Right lobe of liver (tissue), 4 donors: ENCODE data around the gene PTPRD.

Source experiments
- POLR2A ChIP-seq: fragments of 450-650 bp; IDR thresholded peaks from one replicate; pipeline ENCODE4 v1.6.1; 2017; ENCODE audit warnings: antibody characterized with exemption, mild to moderate bottlenecking
- TF ChIP-seq, protein P1 (sequence below), 4 donors: fragments of 200-600 bp in 3 of 4; fragments of 450-650 bp in 1 of 4; IDR thresholded peaks; one replicate each; pipeline versions ENCODE4 v1.5.1 to v1.8.0; 2016 to 2022; ENCODE audit warnings: antibody characterized with exemption in 4 of 4, mild to moderate bottlenecking in 2 of 4
- donor health status: DM: no; HTN: no; CAD: no.
- donor health status: DM: no; HTN: no; CAD: no.
- donor health status: DM: no; HTN: yes; CAD: no.

DNA sequence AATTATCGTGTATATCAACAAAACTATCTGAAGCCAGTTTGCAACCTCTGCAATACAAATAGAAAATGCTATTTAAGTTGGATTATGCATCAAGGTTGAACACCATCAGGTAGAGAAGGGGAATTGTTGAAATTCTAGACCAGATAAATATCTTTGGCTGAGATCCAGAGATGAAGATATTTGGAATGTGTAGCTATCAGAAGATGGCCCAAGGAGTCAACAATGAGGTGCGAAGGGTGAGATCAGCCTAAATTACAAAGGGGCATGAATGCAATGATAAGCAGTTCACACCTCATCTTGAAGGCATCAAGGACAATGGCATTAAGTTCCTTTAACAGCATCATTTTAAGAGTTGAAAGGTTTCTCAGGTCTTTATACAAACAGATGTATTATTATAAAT is 2241.1 kb downstream of the PTPRD start:
- TF ChIP-seq, protein P1, sequence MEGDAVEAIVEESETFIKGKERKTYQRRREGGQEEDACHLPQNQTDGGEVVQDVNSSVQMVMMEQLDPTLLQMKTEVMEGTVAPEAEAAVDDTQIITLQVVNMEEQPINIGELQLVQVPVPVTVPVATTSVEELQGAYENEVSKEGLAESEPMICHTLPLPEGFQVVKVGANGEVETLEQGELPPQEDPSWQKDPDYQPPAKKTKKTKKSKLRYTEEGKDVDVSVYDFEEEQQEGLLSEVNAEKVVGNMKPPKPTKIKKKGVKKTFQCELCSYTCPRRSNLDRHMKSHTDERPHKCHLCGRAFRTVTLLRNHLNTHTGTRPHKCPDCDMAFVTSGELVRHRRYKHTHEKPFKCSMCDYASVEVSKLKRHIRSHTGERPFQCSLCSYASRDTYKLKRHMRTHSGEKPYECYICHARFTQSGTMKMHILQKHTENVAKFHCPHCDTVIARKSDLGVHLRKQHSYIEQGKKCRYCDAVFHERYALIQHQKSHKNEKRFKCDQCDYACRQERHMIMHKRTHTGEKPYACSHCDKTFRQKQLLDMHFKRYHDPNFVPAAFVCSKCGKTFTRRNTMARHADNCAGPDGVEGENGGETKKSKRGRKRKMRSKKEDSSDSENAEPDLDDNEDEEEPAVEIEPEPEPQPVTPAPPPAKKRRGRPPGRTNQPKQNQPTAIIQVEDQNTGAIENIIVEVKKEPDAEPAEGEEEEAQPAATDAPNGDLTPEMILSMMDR (IDR thresholded peaks at IDR 0.05), result no peak
- no peak for TF ChIP-seq POLR2A
